HEK293 (cell line): ENCODE measurements around the gene SLC35F3.

Source experiments
- GLI2 ChIP-seq: fragments of 450-650 bp; formaldehyde crosslinking; IDR thresholded peaks from 2 replicates; pipeline ENCODE4; 2017; ENCODE audit warnings: missing biosample characterization, missing genetic modification characterization, low read depth, borderline replicate concordance
- HOXD13 ChIP-seq: sonication (generic); formaldehyde crosslinking; IDR thresholded peaks from 2 replicates; pipeline ENCODE4 v1.8.0; 2022; ENCODE audit warnings: missing genetic modification reagents, borderline replicate concordance
- SALL2 ChIP-seq: fragments of 450-650 bp; formaldehyde crosslinking; IDR thresholded peaks from 2 replicates; pipeline ENCODE4 v1.5.0; 2017; ENCODE audit warnings: missing biosample characterization, mild to moderate bottlenecking, missing genetic modification characterization, borderline replicate concordance
- SP2 ChIP-seq: fragments of 450-650 bp; formaldehyde crosslinking; IDR thresholded peaks from 2 replicates; pipeline ENCODE4 v1.5.1; 2016; ENCODE audit warnings: missing biosample characterization, missing genetic modification characterization
- ZNF184 ChIP-seq: fragments of 450-650 bp; IDR thresholded peaks from 2 replicates; pipeline ENCODE4 v1.5.1; 2018; ENCODE audit warnings: missing biosample characterization, mild to moderate bottlenecking, missing genetic modification characterization
- ZNF514 ChIP-seq: fragments of 450-650 bp; formaldehyde crosslinking; IDR thresholded peaks from 2 replicates; pipeline ENCODE4 v1.5.1; 2016; ENCODE audit warnings: missing biosample characterization, missing genetic modification characterization
- ZNF664 ChIP-seq: fragments of 450-650 bp; formaldehyde crosslinking; IDR thresholded peaks from 2 replicates; pipeline ENCODE4 v1.5.1; 2016; ENCODE audit warnings: missing biosample characterization, missing genetic modification characterization
- TF ChIP-seq, protein P1 (sequence below): fragments of 450-650 bp; formaldehyde crosslinking; IDR thresholded peaks from 2 replicates; pipeline ENCODE4 v1.5.1; 2016; ENCODE audit warnings: missing biosample characterization, missing genetic modification characterization
- TF ChIP-seq, protein P2 (sequence below): fragments of 450-650 bp; formaldehyde crosslinking; IDR thresholded peaks from 2 replicates; pipeline ENCODE4 v1.5.1; 2016; ENCODE audit warnings: missing biosample characterization, missing genetic modification characterization
- TF ChIP-seq, protein P3 (sequence below): fragments of 450-650 bp; formaldehyde crosslinking; conservative IDR thresholded peaks from 2 replicates; pipeline ENCODE4 v1.5.1; 2016; ENCODE audit warnings: low read depth, missing biosample characterization, missing genetic modification characterization

DNA sequence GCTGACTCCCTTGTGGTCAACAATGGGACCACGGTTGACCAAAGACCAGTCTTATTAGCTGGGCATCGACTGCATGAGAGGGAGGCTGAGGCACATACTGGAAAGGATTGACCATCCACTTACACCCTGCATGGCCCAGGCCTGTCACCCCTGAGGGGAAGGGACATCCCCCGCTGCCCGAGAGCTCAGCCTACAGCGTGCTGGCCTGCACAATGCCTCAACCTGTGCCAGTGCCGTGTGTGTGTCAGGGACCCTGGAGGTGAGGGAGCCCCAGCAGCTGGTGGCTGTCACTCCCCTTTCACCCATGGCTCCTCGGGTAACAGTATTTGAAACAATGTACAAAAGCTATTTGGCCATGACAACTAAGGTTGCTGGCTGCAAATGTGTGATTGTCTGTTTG is 67.3 kb downstream of the SLC35F3 start:
- TF ChIP-seq, protein P1, sequence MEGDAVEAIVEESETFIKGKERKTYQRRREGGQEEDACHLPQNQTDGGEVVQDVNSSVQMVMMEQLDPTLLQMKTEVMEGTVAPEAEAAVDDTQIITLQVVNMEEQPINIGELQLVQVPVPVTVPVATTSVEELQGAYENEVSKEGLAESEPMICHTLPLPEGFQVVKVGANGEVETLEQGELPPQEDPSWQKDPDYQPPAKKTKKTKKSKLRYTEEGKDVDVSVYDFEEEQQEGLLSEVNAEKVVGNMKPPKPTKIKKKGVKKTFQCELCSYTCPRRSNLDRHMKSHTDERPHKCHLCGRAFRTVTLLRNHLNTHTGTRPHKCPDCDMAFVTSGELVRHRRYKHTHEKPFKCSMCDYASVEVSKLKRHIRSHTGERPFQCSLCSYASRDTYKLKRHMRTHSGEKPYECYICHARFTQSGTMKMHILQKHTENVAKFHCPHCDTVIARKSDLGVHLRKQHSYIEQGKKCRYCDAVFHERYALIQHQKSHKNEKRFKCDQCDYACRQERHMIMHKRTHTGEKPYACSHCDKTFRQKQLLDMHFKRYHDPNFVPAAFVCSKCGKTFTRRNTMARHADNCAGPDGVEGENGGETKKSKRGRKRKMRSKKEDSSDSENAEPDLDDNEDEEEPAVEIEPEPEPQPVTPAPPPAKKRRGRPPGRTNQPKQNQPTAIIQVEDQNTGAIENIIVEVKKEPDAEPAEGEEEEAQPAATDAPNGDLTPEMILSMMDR (tag by site-specific recombination): no peak
- TF ChIP-seq SALL2 (no peak), GLI2 (no peak), ZNF514 (tag by site-specific recombination) (no peak), HOXD13 (CRISPR knock-in tag) (no peak), SP2 (tag by site-specific recombination) (no peak), ZNF664 (tag by site-specific recombination) (no peak), ZNF184 (tag by site-specific recombination) (no peak)
- TF ChIP-seq, protein P2, sequence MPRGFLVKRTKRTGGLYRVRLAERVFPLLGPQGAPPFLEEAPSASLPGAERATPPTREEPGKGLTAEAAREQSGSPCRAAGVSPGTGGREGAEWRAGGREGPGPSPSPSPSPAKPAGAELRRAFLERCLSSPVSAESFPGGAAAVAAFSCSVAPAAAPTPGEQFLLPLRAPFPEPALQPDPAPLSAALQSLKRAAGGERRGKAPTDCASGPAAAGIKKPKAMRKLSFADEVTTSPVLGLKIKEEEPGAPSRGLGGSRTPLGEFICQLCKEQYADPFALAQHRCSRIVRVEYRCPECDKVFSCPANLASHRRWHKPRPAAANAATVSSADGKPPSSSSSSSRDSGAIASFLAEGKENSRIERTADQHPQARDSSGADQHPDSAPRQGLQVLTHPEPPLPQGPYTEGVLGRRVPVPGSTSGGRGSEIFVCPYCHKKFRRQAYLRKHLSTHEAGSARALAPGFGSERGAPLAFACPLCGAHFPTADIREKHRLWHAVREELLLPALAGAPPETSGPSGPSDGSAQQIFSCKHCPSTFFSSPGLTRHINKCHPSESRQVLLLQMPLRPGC: no peak
- TF ChIP-seq, protein P3, sequence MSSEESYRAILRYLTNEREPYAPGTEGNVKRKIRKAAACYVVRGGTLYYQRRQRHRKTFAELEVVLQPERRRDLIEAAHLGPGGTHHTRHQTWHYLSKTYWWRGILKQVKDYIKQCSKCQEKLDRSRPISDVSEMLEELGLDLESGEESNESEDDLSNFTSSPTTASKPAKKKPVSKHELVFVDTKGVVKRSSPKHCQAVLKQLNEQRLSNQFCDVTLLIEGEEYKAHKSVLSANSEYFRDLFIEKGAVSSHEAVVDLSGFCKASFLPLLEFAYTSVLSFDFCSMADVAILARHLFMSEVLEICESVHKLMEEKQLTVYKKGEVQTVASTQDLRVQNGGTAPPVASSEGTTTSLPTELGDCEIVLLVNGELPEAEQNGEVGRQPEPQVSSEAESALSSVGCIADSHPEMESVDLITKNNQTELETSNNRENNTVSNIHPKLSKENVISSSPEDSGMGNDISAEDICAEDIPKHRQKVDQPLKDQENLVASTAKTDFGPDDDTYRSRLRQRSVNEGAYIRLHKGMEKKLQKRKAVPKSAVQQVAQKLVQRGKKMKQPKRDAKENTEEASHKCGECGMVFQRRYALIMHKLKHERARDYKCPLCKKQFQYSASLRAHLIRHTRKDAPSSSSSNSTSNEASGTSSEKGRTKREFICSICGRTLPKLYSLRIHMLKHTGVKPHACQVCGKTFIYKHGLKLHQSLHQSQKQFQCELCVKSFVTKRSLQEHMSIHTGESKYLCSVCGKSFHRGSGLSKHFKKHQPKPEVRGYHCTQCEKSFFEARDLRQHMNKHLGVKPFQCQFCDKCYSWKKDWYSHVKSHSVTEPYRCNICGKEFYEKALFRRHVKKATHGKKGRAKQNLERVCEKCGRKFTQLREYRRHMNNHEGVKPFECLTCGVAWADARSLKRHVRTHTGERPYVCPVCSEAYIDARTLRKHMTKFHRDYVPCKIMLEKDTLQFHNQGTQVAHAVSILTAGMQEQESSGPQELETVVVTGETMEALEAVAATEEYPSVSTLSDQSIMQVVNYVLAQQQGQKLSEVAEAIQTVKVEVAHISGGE (tag by site-specific recombination): no peak
